NOMO-1 treated with DMSO at 0.1 percent for 48 hours (cell line): Measurements from ENCODE around the gene DNTT.

ENCODE experiments used
- DNase-seq: peaks from one replicate; lab custom pipeline; 2025; ENCODE audit not compliant: unreplicated experiment; lab: John Stamatoyannopoulos, UW

Gene DNTT

DNA sequence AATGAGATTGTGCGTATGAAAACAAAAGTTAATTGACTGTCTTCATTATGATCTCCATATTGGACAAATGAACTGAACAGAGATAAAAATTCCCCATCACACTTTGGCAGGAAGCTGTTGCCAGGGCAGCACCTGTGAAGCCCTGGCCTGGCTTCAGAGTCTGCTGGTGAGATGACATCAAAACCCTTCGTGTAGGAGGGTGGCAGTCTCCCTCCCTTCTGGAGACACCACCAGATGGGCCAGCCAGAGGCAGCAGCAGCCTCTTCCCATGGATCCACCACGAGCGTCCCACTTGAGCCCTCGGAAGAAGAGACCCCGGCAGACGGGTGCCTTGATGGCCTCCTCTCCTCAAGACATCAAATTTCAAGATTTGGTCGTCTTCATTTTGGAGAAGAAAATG lies at the start of gene DNTT:
Gene DNTT (plus strand): TSS at position 205 of the 400 bp plus-strand sequence. CDS start 64 bp downstream, at position 269.
- no peak for DNase-seq

DNA sequence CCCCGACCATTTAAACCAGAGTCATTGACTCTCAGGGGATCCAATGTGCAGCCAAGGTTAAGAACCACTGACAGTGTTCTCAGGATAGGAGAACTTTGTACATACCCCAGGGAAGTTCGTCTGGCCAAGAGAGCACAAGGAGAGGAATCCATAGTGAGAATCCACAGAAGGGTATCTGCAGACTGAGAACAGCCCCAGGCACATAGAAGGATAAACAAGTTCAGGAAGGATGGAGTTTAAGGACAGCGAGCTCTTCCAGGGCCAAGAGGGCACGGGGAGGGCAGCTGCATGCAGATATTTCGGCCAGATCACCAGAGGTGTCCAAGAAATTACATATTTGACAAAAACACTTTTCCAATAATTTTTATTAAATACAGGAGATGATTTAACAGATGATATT lies 49.3 kb upstream of the DNTT start:
- DNase-seq: no peak

DNA sequence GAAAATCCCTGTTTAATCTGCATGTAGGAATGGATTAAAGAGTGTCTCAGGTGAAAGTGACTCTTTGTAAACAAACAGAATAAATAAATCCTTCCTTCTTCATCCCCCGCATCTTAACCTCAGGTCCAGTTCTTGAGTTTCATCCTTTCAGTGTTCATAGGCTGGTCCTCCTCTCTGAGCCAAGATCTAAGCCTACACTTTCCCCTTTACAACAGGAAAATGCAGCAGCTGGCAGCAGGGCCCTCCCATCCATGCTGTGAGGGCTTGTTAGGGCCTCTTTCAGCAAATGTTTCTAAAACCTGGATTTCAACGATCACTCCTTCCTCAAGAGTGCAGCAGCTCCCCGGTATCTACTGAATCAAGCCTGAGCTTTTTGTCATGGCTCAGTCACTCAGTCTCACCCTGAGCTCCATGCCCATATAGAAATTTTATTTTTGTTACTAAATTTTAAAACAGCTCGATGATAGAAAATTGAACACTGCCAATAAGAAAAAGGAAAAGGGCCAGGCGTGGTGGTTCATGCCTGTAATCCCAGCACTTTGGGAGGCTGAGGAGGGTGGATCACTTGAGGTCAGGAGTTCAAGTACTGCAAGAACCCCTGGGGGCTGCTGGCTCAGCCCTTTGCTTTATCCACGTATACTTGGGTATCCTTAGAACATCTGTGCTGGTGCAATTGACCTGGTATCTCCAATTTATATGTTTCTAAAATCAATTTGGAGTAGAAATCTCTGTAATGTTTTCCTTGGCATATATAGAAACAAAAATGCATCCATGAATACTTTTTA lies 48.5 kb upstream of the DNTT start:
- DNase-seq: no peak

DNA sequence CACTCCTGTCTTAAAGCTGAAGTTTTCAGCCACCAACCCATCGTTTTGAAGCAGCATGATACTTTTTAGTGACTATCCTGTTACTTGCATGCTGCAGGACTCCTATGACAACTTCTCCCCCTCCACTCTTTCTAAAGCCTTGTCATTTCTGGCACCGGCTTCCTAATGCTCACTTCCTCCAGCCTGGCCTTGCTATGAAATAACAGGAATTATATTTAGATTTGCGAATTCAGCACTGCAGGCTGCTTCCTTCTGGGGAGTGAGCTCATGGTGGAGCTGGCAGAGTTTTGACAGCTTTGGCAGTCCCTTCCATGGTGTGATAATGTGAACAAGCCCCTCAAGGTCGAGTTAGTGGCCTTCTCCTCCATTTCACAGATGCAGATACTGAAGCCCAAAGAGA lies 46.3 kb upstream of the DNTT start:
- DNase-seq: peak; percentile 55

DNA sequence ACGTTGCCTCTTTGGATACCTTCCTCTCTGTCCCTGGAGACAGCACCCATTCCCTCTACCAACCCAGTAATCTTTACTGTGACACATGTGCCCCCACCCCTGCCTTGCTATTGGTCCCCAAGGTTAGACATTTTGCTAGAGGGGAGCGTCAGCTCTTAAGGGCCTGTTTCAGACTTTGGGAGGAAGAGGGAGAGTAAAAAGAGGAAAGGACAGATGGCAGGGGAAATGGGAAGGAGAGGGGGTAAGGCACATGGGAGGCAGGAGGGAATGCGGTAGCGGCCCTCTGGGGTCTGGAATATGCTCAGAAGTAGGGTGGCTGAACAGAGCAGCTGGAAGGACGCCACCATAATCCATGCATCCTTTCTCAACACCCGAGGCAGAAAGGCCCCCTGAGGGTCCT lies 45.1 kb upstream of the DNTT start:
- DNase-seq: no peak

DNA sequence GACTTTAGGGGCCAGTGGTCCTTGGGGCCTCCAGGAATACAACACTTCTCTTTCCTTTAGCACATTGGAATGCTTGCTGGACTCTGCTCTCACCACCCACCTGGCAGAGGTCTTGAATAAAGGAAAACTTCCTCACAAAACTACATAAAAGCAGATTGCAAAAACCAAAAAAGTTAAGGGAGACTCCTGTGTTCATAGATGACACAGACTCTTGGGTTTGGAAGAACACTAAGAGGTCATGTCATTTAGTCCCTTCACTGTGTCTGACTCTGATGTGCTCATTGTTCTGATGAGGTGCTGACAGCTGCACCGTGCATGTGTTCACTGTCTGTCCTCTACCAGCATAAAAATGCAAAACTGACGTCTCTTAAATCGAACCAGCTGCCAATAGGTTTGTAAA lies 44.2 kb upstream of the DNTT start:
- DNase-seq: no peak

DNA sequence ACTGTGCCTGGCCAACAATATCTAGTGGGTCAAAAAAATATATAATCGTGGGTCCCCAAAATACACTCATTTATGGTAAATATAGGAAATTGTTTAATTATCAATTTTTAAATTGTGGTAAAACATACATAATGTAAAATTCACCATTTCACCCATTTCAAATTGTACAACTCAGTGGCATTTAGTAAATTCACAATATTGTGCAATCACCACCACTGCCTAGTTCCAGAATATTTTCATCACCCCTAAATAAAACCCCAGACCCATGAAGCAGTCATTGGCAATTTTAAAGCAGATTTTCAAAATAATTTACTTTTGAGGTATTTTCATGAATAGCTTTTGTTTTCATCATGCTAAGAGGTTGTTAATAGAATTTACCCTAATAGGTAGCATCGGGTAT lies 43.1 kb upstream of the DNTT start:
- DNase-seq: no peak

DNA sequence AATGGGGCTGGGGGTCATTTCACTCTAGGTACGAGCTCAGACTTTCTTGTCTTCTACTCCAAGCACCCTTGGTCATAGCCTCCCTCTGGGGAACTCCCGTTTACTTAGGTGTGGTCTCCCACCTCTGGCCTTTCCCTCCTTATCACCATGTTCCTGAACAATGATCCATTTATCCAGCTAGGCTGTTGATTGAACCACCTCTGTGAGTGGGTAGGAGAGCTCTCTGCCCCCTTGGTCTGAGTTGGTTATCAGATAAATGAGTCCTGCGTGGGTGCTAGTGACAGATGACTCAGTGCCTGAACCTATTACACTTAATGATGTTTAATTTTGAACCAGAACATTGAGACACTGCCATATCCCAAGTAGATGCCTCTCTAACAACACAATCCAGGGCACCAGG lies 42.3 kb upstream of the DNTT start:
- no peak for DNase-seq

DNA sequence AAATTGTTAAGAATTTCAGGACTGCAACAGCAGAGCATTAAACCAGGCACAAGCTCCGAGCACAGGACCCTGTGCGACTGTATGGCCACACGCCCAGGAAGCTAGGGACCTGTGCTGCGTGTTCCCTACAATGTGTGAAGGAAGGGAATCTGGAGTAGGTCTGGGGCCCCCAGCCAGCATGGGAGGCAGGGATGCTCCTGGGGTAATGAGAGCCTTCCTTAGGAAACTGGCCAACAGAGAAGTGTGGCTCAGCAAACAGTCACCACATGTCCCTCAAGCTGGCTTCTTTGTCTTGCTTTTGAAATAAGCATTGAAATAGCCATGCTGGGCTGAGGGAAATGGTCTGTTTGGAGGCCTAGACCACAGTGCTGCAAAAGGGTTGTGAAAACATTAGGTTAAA lies 41.1 kb upstream of the DNTT start:
- no peak for DNase-seq

DNA sequence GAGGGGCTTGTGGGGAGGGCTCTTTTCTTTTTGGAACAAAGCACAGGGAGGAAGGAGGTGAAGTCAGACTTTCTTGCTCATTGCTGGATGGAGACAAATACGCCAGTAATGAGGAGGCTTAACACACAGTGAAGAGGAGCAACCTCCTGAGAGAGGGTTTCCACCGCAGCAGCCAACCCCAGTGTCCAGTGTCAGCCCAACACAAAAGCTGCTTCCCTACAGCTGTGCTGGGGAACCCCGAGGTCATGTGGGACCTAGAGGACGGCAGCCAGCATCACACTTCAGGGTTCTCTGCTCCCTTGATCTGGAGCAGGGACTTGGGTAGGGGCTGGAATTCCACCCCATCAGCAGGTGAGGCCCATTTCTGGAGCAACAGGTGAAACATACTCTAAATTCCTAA lies 40.6 kb upstream of the DNTT start:
- no peak for DNase-seq

DNA sequence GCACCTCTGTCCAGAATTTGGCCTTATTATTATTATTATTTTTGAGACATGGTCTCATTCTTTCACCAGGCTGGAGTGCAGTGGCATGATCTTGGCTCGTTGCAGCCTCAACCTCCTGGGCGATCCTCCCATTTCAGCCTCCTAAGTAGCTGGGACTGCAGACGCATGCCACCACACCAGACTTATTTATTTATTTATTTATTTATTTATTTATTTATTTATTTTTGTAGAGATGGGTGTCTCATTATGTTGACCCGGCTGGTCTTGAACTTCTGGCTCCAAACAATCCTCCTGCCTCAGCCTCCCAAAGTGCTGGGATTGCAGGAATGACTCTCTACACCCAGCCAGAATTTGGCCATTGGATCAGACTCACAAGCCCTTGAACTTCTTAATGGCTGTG lies 39.3 kb upstream of the DNTT start:
- no peak for DNase-seq

DNA sequence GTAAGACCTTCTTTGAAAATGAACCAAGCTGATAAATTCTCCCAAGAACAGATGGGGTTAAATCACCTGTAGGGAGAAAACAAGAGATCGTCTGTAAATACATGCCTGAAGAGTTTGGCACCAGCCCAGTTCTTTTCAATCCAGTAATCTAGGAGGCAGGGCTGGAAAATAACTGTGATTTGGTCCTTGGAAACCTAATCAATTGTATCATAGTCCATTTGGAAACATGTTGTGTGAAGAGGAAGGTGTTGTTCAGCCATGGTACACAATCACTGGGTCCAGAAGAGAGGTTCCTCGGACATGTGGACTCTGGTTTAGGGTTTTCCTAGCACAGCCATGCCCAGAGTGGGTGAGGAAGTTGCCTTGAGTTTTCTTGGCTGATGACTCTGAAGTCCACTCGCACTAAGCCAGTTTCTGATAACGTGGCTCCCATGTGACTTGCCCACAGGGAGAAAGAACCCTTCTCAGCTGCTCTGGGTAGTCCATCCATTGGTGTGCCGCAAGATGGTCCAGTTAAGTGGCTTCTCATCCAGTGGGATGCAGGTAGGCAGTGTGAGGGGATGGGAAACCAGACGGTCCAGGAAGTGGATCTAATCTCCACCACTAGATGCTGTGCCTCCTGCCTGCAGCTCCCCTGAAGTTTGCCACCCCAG lies 38.0 kb upstream of the DNTT start:
- no peak for DNase-seq

DNA sequence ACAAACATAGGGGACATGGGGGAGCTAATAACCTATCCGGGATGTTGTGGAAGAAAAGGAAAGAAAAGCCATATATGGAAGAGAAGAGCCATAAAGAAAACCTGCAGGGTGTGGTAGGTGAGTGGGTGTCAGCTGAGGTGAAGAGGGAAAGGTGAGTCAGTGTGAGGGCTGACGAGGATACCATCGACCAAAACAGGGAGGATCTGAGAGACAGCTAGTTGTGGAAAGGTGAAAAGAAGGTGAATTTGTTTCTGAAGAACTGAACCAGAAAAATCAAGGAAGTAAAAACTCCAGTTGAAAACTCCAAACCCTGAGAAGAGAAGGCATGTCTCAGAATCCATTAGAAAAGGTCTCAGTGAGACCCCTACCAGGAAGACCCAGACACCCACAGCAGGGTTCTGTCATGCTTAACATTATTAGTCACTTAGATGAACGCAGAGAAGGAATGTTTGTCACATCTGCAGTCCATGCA lies 37.0 kb upstream of the DNTT start:
- no peak for DNase-seq

DNA sequence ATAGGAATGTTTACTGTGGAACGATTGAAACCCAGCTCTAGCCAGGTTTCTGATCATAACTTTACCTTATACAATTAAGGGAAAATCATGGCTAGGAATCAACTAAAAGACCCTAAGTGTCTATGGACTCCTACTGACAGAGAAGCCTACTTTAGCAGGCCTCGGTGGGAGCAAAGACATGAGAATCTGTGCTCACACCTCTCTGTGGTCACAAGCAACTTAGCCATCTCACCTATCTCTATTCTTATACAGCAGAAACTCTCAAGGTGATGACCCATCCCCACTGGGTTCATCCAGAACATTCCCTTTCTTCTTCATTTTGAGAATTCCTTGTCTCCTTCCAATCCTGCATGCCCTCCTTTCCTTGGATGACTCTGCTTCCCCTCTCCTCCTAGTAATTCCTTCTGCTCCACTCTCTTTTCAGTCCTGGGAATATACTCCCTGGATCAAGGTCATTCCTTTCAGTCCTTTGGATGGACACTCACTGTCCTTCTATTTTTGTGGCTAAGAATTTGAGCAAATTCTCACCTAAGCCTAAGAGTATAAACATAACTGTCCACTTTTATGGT lies 35.8 kb upstream of the DNTT start:
- no peak for DNase-seq

DNA sequence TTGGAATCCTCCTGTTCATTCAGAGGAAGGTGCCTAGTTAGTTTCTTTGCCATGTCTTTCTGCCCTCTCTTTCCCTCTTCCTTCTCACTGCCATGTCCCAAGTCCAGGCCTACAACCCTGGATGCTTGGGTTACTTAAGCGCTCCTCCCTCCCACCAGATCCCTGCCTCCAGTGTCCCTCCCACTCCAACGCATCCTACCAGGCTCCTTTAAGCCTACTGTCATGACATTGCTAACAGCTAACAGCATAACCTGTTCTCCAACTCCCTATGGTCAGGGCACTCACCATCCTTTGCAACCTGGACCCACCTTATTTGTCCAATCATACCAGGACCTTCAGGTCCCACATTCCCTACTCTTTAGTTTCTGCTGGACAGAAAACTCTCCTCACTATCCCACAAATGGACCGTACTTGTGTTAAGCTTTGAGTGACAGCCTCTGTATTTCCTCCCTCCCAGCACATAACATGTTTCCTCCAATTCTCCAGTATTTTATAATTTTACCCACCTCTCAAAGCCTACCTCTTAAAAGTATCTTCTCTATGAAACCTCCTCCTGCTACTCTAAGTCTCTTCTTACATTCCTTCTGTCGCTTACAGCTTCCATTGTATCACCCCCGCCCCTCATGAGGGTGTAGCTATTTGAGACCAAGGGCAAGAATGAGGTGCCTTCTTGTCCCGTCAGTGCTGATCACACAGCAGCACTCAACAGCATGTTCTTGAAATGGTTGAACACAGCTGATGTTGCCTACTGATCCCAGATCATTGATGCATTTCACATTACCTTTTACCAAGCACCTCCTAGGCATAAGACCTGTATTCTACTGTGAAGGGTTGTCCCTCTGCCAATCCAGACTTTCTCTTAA lies 34.6 kb upstream of the DNTT start:
- DNase-seq: no peak

DNA sequence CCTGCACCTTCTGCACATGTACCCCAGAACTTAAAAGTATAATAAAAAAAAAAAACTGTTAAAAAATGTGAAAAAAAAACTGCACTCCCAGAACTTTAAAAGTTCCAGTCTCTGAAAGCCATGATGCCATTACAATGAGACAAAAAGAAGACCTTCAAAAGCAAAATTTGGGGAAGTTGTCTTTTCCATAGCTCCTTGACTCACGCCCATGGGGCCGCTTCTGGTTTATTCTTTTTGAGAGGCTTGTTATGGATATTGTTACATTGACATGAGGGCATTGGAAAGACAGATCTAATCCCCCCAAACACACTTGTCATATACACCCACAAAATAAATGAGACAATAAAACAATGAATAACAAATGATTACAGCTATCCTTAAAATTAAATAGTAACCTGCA lies 33.7 kb upstream of the DNTT start:
- peak; percentile 23 for DNase-seq

DNA sequence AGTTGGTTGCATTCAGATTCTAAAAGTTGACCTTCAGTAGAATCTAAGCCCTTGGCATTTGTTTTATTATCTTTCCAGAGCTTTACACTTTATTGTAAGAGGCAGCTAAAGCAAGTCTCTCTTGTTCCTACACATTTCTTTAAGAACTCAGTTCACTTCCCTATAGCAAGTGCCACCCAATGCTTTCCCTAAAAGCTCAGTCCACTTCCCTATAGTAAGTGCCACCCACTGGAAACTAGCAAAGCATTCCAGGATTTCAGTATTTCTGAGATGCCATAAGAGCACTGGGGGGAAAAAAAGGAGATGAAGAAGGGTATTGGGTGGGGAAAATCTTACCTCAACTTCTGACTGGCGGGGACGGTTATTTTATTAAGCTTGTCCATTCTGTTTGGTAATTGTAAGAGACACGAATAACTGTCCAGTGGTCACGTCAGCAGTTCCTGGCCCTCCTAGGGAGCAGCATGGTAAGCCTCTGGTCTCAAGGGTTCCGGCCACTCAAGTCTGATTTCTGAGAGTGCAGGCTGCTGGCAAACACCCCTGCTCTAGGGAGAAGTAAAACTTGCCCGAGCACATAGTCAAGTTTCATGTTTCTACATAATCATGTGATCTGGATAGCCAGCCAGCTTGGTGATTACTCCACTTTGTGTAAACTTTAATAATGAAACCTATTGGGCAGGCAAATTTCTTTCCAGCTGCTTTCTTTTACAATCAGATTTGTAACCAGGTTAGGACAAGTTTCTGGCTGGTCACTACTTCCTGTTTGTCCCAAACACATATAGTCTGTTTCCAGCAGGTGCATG lies 33.0 kb upstream of the DNTT start, which contains the start of gene BLNK:
Gene BLNK (minus strand): TSS at position 554 of the 800 bp plus-strand sequence. CDS start 171 bp downstream, at position 383.
- peak; percentile 84 for DNase-seq

DNA sequence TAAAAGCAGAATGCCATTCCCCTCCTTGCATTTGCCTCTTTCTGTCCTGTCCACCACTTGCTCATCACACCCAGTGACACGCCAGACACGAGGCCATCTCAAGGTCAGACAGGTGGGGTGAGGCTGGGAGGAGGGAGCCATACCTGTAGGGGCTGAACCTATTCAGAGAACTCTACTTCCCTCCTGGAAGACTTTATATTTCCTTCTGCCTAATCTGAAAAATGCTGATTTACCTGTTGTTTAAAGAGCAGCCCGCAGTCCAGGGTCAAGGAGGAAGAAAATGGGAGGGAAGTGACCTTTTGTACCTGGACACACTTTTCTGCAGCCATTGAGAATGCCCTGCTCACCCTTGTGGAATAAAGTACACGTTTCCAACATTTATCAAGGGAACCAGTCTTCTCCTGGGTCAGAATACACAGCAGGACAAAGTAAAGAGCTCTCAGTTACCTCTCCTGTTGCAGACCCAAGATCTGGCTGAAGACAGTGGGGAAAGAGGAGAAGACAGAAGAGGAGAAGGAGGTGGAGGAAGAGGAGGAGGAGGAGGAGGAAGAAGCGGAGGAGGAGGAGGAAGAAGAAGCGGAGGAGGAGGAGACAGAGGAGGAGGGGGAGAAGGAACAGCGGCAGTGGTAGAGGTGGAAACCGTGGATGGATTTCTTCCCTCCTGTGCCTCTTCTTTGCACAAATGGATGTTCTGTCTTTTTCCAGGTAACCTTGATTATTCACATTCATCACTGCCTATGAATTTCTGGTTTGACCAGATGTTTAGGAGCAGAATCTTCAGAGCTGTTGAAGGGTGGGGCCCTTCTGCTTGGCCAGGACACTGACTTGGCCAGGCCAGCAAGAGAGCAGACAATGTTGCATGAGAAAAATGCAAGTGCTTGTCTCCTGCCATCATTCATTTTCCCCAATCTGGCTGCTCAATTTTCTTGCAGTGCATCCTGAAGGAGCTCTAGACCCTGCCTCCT lies 31.6 kb upstream of the DNTT start:
- DNase-seq: no peak

DNA sequence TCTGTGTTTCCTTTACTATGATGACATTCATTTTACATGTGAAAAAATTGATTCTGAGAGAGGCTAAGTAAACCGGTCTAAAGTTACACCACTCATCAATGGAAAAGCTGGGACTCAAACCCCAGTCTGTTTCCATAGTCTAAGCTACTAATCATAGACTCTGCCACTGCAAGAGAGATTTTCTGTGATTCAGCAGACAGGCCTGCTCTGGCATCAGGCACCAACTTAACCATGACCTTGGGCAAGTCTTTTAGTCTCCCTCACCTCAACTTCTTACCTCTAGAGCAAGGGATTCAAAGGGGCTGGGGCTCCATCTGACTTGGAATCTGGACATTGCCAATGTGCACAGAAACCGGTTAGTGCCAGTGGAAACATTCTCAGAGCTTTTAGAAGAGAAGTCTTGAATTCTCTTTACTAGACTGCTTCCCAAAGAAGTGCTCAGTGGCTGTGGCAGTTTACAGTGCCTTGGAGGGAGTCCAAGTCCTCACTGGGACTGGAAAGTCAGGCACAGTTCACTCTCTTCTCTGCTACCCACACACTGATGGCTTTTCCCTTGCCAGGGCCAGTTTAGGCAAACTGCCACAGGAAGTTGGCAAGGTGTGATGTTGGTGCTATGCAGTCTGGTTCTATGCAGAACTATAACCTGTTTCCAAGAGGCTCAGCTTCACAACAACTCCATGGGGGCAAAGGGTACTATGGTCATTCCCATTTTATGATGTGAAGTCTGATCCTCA lies 28.4 kb upstream of the DNTT start:
- no peak for DNase-seq
